Measurements from ENCODE around the gene FBH1. TPM values are rescaled to one million over a fixed set of nuclear protein-coding genes. Genes with fewer than 3 reads are reported as not detected.
A peak's percentile ranks its signal among the peaks of the same experiment; 100 is the strongest.
"Not testable (repeated sequence)": the region's sequence is repeated elsewhere in the genome, so short reads cannot be mapped to it uniquely, and the experiment has no call there.

FBH1 gene
- 66.9 and 70.6 TPM in 2 replicates for total RNA-seq

DNA sequence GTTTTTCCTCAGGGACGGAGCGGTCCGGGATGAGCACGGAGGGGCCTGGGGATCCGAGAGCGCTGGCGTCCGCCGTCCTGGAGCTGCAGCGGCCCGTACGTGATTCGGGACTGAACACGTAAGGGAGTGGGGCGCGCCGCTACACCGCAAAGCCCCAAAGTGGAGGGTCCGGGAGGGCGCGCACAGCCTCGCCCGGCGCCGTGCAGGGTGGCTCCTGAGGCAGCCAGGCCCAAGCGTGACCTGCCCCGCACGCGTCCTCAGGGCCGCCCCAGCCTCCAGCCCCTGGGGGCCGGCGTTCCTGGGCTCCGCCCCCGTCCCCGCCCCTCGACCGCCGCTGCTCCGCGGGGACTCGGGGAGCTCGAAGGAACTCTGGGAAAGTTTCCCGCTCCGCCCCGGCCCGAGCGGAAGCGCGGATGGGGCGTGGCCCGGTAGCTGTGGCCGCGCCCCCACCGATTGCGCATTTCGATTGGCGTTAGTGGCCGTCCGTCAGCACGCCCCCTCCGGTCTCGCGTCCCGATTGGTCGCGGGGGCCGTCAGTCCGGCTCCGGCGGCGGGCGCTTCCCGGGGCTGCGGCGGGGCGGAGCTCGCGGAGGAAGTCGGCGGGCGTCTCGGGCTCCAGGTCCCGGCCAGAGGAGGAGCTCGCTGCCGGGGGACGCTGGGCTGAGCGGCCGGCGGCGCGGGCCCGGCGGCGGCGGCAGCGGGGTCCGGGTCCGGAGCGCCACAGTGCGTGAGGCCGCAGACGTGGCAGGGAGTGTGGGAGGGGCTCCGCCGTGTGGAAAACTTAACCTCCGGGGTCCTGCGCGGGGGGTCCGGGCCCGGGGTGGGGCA is at the start of gene FBH1, which contains the start of gene ANKRD16:
FBH1 (plus strand) TSS at position 620 of the 828 bp plus-strand sequence; CDS start at position 723, 103 bp downstream.
ANKRD16 (minus strand) TSS at position 270 of the 828 bp plus-strand sequence. CDS start 539 bp downstream, outside the sequence.
- DNase-seq (ENCODE audit: low spot score): peak; percentile 99
- Mint-ChIP-seq H3K4me1 (ENCODE audit: low read depth) (peaks cover 52% of the 10 kb centered on the region), H3K4me3 (peak within 1 kb of the TSS; percentile 91), H3K9me3 (no peaks in the 10 kb centered on the region), H3K36me3 (ENCODE audit: low read depth) (peaks cover 24% of the 10 kb centered on the region), H3K27ac (peak within 1 kb of the TSS; percentile 76), H3K27me3 (ENCODE audit: insufficient read depth) (no peaks in the 10 kb centered on the region)
- intact Hi-C loops (cut with micrococcal nuclease): loop anchor here (1.0 to 5.0 kb wide), 10 partner anchors 17 to 443 kb away; partner anchors contain the start of genes GDI2, PFKFB3, RBM17 and TASOR2

DNA sequence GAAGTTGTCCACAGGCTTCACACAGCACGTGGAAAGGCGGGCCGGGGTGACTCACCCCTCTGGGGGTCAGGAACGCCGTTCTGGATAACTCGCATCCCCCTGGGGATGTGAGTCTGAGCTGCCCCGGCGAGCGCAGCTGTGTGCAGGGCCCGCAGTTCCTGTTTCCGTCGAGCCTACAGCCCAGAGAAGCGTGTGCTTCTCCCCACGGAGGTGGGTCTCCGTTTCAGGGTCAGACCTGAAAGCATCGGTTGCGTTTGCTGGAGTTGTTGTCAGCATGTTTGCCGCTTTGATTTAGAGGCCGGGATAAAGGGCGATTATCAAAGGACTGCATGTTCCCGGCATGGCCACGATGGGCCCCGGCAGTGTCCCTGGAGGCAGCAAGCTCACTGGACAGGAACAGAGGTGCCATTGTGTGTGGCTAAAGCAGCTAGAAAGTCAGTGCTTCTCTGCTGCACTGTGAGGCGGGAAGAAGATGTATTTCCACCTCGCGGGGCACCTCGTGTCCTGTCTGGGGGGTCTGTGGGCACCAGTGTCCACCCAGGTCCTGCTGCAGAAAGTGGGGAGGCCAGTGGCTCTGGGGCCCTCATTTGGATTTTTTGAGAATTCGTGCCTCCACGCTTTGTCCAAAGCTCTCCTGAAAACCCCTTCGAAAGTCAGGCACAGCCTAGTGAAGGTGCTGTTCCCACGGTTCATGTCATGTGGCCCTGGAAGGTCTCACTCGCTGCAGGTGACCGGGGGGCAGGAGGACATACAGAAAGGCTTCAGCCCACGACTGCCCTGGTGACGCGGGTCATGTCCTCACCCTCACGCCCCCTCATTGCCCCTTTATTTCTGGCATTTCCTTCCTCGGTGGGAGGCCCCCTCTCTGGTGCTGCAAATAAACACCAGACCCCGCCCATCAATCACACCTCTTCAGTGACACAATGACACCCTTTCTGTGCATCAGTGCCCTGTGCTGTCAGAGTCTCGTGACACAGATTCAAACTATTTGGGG is 49.4 kb upstream of the FBH1 start:
- Mint-ChIP-seq H3K9me3 (no peaks in the 10 kb centered on the region), H3K27ac (no peak overlapping the region), H3K36me3 (ENCODE audit: low read depth) (no peaks in the 10 kb centered on the region), H3K4me3 (no peak overlapping the region), H3K4me1 (ENCODE audit: low read depth) (peaks cover 8% of the 10 kb centered on the region), H3K27me3 (ENCODE audit: insufficient read depth) (peaks cover 2% of the 10 kb centered on the region)
- no peak for DNase-seq (ENCODE audit: low spot score)
- intact Hi-C loops (cut with micrococcal nuclease): no loop called here

DNA sequence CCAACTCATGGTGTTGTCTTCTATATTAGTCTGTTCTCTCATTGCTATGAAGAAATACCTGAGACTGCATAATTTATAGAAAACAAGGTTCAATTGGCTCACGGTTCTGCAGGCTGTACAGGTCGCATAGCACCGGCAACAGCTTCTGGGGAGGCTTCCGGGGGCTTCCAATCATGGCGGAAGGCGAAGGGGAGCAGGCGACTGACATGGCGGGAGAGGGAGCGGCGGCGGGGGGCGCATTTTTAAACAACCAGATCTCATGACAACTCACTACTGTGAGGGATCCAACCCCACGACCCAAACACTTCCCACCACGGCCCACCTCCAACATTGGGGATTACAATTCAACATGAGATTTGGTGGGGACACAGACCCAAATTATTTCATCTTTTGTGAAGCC is 48.1 kb upstream of the FBH1 start:
- intact Hi-C loops (cut with micrococcal nuclease): no loop called here
- no peak for DNase-seq (ENCODE audit: low spot score)
- Mint-ChIP-seq H3K36me3 (ENCODE audit: low read depth) (no peaks in the 10 kb centered on the region), H3K9me3 (no peaks in the 10 kb centered on the region), H3K27me3 (ENCODE audit: insufficient read depth) (peaks cover 2% of the 10 kb centered on the region), H3K4me3 (no peak overlapping the region), H3K27ac (no peak overlapping the region), H3K4me1 (ENCODE audit: low read depth) (peaks cover 19% of the 10 kb centered on the region)

DNA sequence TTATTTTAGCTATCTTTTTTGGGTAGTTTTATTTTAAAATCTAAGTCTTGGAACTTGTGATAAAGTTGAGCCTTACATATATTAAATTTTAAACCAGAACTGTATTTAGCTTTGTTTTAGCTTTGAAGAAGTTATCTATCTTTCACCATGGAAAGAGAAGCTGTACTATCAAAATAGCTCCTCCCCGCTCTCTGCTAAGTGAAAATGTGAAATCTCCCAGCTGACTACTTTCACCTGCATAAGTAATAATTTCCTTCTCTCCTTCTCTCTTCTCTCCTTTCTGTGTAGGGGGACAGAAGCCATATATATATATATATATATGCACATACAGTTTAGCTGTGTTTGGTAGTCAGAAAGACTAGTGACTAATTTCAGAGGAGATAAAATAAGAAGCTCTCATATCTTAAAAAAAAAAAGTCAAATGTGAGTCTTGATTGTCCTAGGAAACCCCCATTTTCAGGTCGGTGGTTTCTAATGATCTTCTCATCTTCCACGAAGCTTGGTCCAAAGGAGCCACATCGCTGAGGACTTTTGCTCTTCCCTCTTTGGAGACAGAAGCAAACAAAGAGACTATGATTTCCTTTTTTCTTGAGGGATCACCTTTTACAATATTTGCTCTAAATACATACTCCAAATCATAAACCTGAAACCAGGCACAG is 46.2 kb upstream of the FBH1 start:
- no peaks in the 10 kb centered on the region for H3K9me3 Mint-ChIP-seq
- no peak for DNase-seq (ENCODE audit: low spot score)
- H3K36me3 Mint-ChIP-seq (ENCODE audit: low read depth): no peaks in the 10 kb centered on the region
- peaks cover 19% of the 10 kb centered on the region for H3K4me1 Mint-ChIP-seq (ENCODE audit: low read depth)
- H3K4me3 Mint-ChIP-seq: no peak overlapping the region
- H3K27me3 Mint-ChIP-seq (ENCODE audit: insufficient read depth): no peaks in the 10 kb centered on the region
- H3K27ac Mint-ChIP-seq: peak overlapping the region; percentile 53
- intact Hi-C loops (cut with micrococcal nuclease): no loop called here

DNA sequence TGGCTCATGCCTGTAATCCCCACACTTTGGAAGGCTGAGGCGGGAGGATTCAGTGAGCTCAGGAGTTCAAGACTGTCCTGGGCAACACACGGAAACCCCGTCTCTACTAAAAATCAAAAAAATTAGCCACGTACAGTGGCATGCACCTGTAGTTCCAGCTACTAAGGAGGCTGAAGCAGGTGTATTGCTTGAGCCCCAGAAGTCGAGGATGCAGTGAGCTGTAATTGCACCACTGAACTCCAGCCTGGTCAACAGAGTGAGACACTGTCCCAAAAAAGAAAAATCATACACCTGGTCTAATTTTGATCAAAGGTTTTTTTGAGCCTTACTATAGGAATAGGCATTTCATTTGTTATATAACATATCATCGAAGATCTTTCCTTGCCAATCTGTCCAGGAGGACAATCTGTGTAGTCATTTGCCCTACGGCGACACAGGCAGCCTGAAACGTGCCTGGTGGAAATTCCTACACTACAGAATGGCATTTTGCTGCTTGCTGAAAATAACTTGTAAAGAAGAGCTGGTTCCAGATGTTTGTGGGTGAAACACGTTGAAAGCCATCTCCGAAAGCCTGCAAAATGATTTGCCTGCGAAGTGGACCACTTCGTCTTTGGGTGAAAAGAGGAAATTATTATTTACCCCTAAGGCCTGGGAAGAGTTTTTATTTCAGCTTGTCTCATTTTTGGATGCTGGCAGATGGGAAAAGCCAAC is 45.5 kb upstream of the FBH1 start:
- peaks cover 19% of the 10 kb centered on the region for H3K4me1 Mint-ChIP-seq (ENCODE audit: low read depth)
- no peaks in the 10 kb centered on the region for H3K36me3 Mint-ChIP-seq (ENCODE audit: low read depth)
- intact Hi-C loops (cut with micrococcal nuclease): no loop called here
- H3K27me3 Mint-ChIP-seq (ENCODE audit: insufficient read depth): peaks cover 1% of the 10 kb centered on the region
- H3K4me3 Mint-ChIP-seq: no peak overlapping the region
- no peaks in the 10 kb centered on the region for H3K9me3 Mint-ChIP-seq
- DNase-seq (ENCODE audit: low spot score): no peak
- H3K27ac Mint-ChIP-seq: no peak overlapping the region

DNA sequence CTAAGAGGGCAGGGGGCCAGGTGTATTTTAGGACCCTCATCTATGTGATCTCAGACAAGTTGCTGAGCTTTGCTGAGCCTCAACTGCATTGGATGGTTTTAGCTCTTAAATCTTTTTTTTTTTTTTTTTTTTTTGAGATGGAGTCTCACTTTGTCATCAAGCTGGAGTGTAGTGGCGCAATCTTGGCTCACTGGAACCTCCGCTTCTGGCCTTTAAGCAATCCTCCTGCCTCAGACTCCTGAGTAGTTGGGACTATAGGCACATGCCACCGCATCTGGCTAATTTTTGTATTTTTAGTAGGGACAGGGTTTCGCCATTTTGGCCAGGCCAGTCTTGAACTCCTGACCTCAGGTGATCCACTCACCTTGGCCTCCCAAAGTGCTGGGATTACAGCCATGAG is 43.4 kb upstream of the FBH1 start:
- DNase-seq (ENCODE audit: low spot score); H3K27me3 Mint-ChIP-seq (ENCODE audit: insufficient read depth); H3K9me3 Mint-ChIP-seq; H3K27ac Mint-ChIP-seq; H3K4me3 Mint-ChIP-seq; H3K36me3 Mint-ChIP-seq (ENCODE audit: low read depth): not testable (repeated sequence)
- intact Hi-C loops (cut with micrococcal nuclease): loop anchor here (1.0 to 2.0 kb wide), 3 partner anchors 26 to 34 kb away; partner anchors contain the start of gene GDI2
- H3K4me1 Mint-ChIP-seq (ENCODE audit: low read depth): peaks cover 19% of the 10 kb centered on the region

DNA sequence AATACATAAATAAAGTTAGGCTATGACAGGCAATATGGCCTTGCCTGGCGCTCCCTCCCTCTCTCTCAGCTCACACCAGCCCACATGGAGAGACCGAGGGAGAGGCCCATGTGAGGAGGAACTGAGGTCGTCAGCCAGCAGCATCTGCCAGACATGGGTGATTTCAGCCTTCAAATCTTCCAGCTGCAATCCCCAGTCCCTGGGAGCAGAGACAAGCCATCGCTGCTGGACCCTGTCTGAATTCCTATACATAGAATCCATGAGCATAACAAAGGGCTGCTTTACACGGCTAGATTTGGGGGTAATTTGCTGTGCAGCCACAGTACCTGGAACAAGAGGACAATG is 35.9 kb upstream of the FBH1 start:
- Mint-ChIP-seq H3K27ac (no peak overlapping the region), H3K4me3 (no peak overlapping the region), H3K27me3 (ENCODE audit: insufficient read depth) (peaks cover 3% of the 10 kb centered on the region), H3K4me1 (ENCODE audit: low read depth) (no peaks in the 10 kb centered on the region), H3K36me3 (ENCODE audit: low read depth) (no peaks in the 10 kb centered on the region), H3K9me3 (no peaks in the 10 kb centered on the region)
- no peak for DNase-seq (ENCODE audit: low spot score)
- intact Hi-C loops (cut with micrococcal nuclease): no loop called here

DNA sequence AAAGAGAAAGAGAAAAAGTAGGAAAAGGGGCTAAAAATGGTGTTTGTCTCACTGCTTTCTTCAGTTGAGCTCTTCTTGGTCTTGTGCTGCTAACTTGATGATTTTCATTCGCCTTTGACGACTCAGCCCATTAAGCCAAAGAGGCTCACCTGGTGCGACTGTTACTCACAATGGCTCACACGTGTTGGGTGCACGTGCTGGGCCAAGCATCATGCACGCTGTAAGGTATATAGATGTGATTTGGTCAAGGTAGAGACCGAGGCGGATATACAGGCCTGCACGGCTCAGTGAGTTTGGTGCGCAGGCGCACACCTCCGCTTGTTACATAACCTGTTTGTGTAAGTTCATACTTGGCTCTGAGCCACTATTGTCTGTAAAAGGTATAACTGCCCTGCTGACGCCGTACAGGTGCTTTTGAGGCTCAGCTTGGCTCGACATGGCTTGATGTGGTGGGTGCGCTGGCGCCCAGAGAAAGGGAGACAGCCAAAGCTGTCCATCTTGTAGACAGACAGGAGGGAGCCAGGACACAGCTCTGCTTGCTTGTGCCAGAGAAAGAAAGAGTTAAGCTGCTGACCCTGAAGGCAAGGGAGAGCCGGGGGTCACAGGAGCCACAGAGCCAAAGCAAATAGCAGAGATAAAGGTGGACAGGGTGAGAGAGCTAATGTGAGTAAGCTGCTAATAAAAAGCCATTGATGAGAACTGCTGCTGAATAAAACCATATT is 33.9 kb upstream of the FBH1 start:
- intact Hi-C loops (cut with micrococcal nuclease): no loop called here
- no peaks in the 10 kb centered on the region for H3K4me1 Mint-ChIP-seq (ENCODE audit: low read depth)
- no peak for DNase-seq (ENCODE audit: low spot score)
- no peak overlapping the region for H3K27ac Mint-ChIP-seq
- H3K36me3 Mint-ChIP-seq (ENCODE audit: low read depth): no peaks in the 10 kb centered on the region
- H3K9me3 Mint-ChIP-seq: no peaks in the 10 kb centered on the region
- peaks cover 2% of the 10 kb centered on the region for H3K27me3 Mint-ChIP-seq (ENCODE audit: insufficient read depth)
- no peak overlapping the region for H3K4me3 Mint-ChIP-seq

DNA sequence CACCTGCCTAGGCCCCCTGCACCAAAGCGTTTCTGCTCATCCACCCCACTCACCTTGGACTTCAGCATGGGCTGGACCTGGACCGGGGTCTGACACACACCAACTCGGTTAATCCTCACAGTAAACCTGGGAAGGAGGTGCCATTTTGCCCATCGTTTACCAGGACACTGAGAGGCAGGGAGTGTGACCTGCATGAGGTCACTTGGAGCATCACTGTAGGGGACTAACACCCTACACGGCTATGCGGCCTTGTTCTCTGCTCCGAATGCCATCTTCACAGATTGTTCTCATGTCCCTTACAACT is 33.4 kb upstream of the FBH1 start:
- Mint-ChIP-seq H3K27ac (no peak overlapping the region), H3K9me3 (no peaks in the 10 kb centered on the region), H3K36me3 (ENCODE audit: low read depth) (no peaks in the 10 kb centered on the region), H3K4me1 (ENCODE audit: low read depth) (no peaks in the 10 kb centered on the region), H3K4me3 (no peak overlapping the region), H3K27me3 (ENCODE audit: insufficient read depth) (peaks cover 2% of the 10 kb centered on the region)
- intact Hi-C loops (cut with micrococcal nuclease): no loop called here
- DNase-seq (ENCODE audit: low spot score): no peak

DNA sequence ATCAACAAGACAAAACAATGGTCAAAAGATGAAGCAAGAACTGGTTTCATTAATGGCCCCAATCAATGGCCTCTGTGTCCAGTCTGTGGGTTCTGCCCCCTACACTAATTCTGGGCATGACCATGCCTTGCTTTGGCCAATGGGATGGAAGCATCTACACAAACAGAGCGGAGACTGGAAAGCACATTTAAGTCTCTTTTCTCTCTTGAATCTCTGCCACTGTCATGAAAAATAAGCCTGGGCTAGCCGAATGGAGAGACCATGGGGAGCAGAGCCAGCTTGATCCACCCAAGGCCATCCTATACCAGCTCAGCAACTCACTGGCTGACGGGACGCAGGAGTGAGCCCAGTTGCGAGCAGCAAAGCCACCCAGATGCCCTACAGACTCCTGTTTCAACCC is 31.2 kb upstream of the FBH1 start:
- intact Hi-C loops (cut with micrococcal nuclease): no loop called here

DNA sequence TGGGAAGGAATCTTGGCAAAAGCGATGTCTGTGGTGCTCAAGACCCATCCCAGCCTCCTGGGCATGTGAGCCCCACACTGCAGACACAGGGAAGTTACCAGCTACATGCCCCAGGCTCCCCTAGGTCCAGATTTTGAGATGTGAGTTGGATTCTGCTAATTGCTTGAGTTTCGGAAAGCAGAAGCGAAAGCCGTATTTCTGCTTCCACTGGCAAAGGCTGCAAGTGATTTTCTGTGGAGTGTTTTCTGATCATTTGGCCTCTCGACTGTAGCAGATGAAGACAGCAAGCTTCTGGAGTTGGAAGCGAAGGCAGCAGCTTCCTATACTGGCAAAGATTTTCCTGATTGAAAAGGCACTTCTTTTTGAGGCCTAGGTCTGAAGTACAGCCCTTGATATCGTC is 30.0 kb upstream of the FBH1 start:
- intact Hi-C loops (cut with micrococcal nuclease): no loop called here
- no peaks in the 10 kb centered on the region for H3K36me3 Mint-ChIP-seq (ENCODE audit: low read depth)
- H3K9me3 Mint-ChIP-seq: no peaks in the 10 kb centered on the region
- H3K4me3 Mint-ChIP-seq: no peak overlapping the region
- DNase-seq (ENCODE audit: low spot score): no peak
- H3K27me3 Mint-ChIP-seq (ENCODE audit: insufficient read depth): peaks cover 2% of the 10 kb centered on the region
- no peaks in the 10 kb centered on the region for H3K4me1 Mint-ChIP-seq (ENCODE audit: low read depth)
- H3K27ac Mint-ChIP-seq: no peak overlapping the region

More for the DNA sequence above, 31.2 kb upstream of the FBH1 start:
- H3K36me3 Mint-ChIP-seq (ENCODE audit: low read depth): no peaks in the 10 kb centered on the region
- H3K27me3 Mint-ChIP-seq (ENCODE audit: insufficient read depth): peaks cover 2% of the 10 kb centered on the region
- no peak overlapping the region for H3K4me3 Mint-ChIP-seq
- H3K9me3 Mint-ChIP-seq: no peaks in the 10 kb centered on the region
- DNase-seq (ENCODE audit: low spot score): no peak
- H3K4me1 Mint-ChIP-seq (ENCODE audit: low read depth): no peaks in the 10 kb centered on the region
- no peak overlapping the region for H3K27ac Mint-ChIP-seq

Measured in activated T-helper 1 cell treated with anti-CD3 and anti-CD28 coated beads, Interleukin-12 subunit alpha, Interleukin-12 subunit beta, Interleukin-2, Interleukin-4 antibody, amounts not matched to agents 30 ng/mL and 10 ng/mL and 1 ng/mL, durations not matched to agents 14 hours and 24 hours and 36 hours (primary cell).